MM.1S (cell line): ENCODE data around the gene BLM.

Source experiments
- CTCF ChIP-seq: fragments of 300-600 bp; sonication (generic); IDR thresholded peaks from 2 replicates; pipeline ENCODE4 v1.5.1; 2016; ENCODE audit warnings: antibody characterized with exemption, low read length, mixed read lengths
- EZH2 ChIP-seq: fragments of 300-600 bp; sonication (generic); optimal IDR thresholded peaks from 2 replicates; pipeline ENCODE3; 2017; ENCODE audit warnings: low read depth, mild to moderate bottlenecking, antibody characterized with exemption, low read length, mixed read lengths
- EZH2phosphoT487 ChIP-seq: fragments of 300-600 bp; sonication (generic); IDR thresholded peaks from 2 replicates; pipeline ENCODE4 v1.6.1; 2018; ENCODE audit warnings: antibody characterized with exemption, low read length

- TF ChIP-seq CTCF (no peak), EZH2 (no peak), EZH2phosphoT487 (no peak)
Observed at GRCh38 chr15:90838139-90838538, 121.0 kb downstream of the BLM start.
